Chondrocyte (in vitro differentiated cells): ENCODE measurements around the gene SLC25A12. TPM values are rescaled to one million over a fixed set of nuclear protein-coding genes. Genes with fewer than 3 reads are reported as not detected.

Source experiments
- DNase-seq: peaks from one replicate; pipeline ENCODE4 v3.0.0; 2021; ENCODE audit warnings: mixed read lengths, low spot score
- H3K27ac Mint-ChIP-seq: one replicate; pipeline ENCODE4 v1.8.0; 2021; ENCODE audit warnings: mild to moderate bottlenecking, moderate library complexity, mixed read lengths; ENCODE audit not compliant: unreplicated experiment
- H3K27me3 Mint-ChIP-seq: 2 replicates; pipeline ENCODE4 v1.8.0; 2021; ENCODE audit warnings: low read depth, mixed read lengths
- H3K36me3 Mint-ChIP-seq: 2 replicates; pipeline ENCODE4 v1.8.0; 2021; ENCODE audit warnings: low read depth, mixed read lengths
- H3K4me1 Mint-ChIP-seq: 2 replicates; pipeline ENCODE4 v1.8.0; 2021; ENCODE audit warnings: low read depth, mild to moderate bottlenecking, mixed read lengths
- H3K4me3 Mint-ChIP-seq: one replicate; pipeline ENCODE4 v1.8.0; 2021; ENCODE audit warnings: mild to moderate bottlenecking, moderate library complexity, mixed read lengths; ENCODE audit not compliant: unreplicated experiment
- H3K9me3 Mint-ChIP-seq: 2 replicates; pipeline ENCODE4 v1.8.0; 2021; ENCODE audit warnings: low read depth, mixed read lengths
- total RNA-seq: library from RNA; stranded (reverse); gene quantifications from 3 replicates; pipeline ENCODE4 v1.2.1, GENCODE V29; 2021
- TF ChIP-seq, protein P1 (sequence below): fragments of 200-600 bp; sonication (generic); IDR thresholded peaks from 2 replicates; pipeline ENCODE4 v1.5.0; 2021; ENCODE audit warnings: antibody characterized with exemption, mild to moderate bottlenecking, moderate library complexity

The SLC25A12 gene
- total RNA-seq, 1 donor from 2014 or later, result 19.0 TPM

DNA sequence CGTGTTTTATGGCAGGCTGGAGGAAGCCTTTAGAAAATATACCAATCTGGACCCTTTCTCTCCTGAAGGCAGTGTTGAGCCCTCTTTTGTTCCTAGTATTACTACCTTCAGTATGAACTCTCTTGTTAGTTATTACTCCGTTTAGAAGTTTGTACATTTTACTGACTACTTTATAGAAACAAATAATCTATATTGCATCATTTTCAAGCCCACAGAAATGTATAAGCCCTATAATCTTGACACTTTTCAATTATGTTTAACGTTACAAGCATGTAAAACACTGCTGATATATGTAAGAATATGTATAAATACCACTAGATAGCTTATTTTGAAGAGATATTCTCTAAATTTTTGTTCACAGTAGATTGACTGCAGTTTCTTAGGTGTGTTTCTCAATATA is 64.0 kb downstream of the SLC25A12 start:
- no peak overlapping the region for H3K27ac Mint-ChIP-seq
- DNase-seq, result no peak
- TF ChIP-seq, protein P1, sequence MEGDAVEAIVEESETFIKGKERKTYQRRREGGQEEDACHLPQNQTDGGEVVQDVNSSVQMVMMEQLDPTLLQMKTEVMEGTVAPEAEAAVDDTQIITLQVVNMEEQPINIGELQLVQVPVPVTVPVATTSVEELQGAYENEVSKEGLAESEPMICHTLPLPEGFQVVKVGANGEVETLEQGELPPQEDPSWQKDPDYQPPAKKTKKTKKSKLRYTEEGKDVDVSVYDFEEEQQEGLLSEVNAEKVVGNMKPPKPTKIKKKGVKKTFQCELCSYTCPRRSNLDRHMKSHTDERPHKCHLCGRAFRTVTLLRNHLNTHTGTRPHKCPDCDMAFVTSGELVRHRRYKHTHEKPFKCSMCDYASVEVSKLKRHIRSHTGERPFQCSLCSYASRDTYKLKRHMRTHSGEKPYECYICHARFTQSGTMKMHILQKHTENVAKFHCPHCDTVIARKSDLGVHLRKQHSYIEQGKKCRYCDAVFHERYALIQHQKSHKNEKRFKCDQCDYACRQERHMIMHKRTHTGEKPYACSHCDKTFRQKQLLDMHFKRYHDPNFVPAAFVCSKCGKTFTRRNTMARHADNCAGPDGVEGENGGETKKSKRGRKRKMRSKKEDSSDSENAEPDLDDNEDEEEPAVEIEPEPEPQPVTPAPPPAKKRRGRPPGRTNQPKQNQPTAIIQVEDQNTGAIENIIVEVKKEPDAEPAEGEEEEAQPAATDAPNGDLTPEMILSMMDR, result no peak
- peaks cover 10% of the 10 kb centered on the region for H3K9me3 Mint-ChIP-seq
- H3K4me1 Mint-ChIP-seq, result peaks cover 2% of the 10 kb centered on the region
- H3K27me3 Mint-ChIP-seq, result no peaks in the 10 kb centered on the region
- no peak overlapping the region for H3K4me3 Mint-ChIP-seq
- peaks cover 48% of the 10 kb centered on the region for H3K36me3 Mint-ChIP-seq

DNA sequence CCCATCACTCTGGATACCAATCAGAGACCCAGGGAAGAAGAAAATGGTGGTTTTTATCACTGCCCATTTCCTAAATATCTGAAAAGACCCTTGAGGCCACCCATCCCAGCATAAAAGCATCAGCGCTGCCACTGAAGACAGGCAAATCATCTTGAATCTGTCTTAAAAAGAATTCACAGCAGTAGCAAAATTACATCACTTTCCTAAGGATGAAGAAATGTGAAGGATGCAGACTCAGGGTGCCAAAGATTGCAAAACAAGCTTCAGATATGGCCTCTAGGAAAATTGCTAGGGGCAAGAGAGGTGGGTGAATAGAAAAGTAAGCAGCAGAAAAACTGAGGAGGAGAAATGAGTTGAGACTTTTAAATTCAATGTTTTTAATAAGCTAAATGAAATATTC is 70.0 kb downstream of the SLC25A12 start:
- TF ChIP-seq, protein P1, result no peak
- Mint-ChIP-seq H3K27ac (peak overlapping the region; percentile 51), H3K27me3 (no peaks in the 10 kb centered on the region)

DNA sequence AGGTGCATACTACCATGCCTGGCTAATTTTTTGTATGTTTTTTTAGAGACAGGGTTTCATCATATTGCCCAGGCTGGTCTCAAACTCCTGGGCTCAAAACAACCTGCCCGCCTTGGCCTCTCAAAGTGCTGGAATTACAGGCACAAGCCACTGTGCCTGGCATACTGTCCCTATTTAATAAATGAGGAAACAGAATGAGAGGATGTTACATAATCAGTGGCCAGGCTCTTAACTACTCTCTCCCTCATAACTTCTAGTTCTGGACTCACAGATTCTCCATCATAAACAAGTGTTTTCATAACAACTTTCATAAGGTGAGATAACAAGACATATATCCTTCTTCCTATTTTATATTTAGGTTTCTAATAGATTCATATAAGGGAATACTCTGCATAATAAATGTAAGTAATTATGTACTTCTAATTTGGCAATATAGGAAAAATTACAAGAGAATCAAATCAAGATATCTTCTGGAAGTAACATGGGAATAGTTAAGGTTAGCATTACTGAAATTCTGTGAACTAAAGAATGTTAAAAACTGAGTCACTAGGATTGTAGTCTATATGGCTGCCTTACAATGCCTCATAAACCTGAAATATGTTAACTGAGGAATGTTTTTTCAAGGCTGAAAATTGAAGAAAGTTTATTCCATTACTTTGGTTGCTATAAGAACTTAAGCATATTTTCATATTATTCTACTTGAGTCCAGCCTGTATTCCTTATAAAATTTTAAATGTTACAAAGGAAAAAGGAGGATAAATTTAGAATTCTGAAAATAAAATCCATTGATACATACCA is 71.3 kb downstream of the SLC25A12 start:
- H3K9me3 Mint-ChIP-seq, result no peaks in the 10 kb centered on the region
- peaks cover 7% of the 10 kb centered on the region for H3K36me3 Mint-ChIP-seq
- H3K27ac Mint-ChIP-seq, result peak overlapping the region; percentile 0
- H3K4me1 Mint-ChIP-seq, result peaks cover 31% of the 10 kb centered on the region
- TF ChIP-seq, protein P1, result no peak
- no peaks in the 10 kb centered on the region for H3K27me3 Mint-ChIP-seq
- DNase-seq, result no peak
- no peak overlapping the region for H3K4me3 Mint-ChIP-seq

More for the DNA sequence above, 70.0 kb downstream of the SLC25A12 start:
- peaks cover 9% of the 10 kb centered on the region for H3K36me3 Mint-ChIP-seq
- DNase-seq, result no peak
- H3K4me3 Mint-ChIP-seq, result no peak overlapping the region
- H3K9me3 Mint-ChIP-seq, result no peaks in the 10 kb centered on the region
- H3K4me1 Mint-ChIP-seq, result peaks cover 24% of the 10 kb centered on the region

DNA sequence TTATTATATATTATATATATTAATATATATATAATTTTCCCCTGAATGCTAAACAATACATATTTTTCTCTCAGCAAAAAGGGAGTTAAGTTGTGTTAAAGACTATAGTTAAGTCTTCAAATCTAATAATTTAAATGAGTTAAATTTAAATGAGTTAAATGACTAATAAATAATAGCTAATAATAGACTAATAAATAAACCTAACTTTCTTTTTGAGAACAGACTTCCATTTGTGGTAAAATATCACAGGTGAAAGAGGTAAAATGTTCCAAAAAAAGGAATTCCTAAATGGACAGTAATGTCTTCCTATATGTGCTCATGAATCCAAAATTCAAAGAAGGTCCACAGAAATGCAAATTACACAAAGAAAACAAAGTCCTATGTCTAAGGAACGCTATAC is 74.6 kb downstream of the SLC25A12 start:
- TF ChIP-seq, protein P1, result no peak
- Mint-ChIP-seq H3K27ac (no peak overlapping the region), H3K4me1 (peaks cover 26% of the 10 kb centered on the region), H3K36me3 (no peaks in the 10 kb centered on the region), H3K27me3 (no peaks in the 10 kb centered on the region), H3K4me3 (no peak overlapping the region), H3K9me3 (no peaks in the 10 kb centered on the region)
- DNase-seq, result no peak

DNA sequence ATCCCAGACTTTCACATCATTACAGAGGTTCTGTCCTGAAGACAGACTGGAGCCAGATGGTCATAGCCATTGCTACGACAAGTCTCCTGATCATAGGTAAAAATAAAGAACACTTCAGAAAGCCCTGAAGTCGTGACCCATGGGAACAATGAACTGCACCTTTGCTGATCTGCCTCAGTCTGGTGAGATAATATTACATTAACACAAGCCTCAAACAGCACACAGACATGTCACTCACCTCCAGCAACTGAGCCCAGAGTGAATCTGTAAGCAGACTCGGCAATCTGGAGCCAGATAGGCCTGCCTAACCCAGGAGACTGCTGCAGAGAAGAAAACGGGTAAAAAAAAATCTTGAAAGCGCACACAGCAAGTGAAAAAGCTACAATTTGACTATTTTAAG is 79.2 kb downstream of the SLC25A12 start:
- Mint-ChIP-seq H3K27me3 (no peaks in the 10 kb centered on the region), H3K27ac (no peak overlapping the region), H3K9me3 (no peaks in the 10 kb centered on the region), H3K4me1 (peaks cover 12% of the 10 kb centered on the region), H3K4me3 (no peak overlapping the region), H3K36me3 (peaks cover 1% of the 10 kb centered on the region)
- DNase-seq, result no peak
- TF ChIP-seq, protein P1, result no peak
